Superior temporal gyrus (tissue), 1 donor: ENCODE measurements around the gene ACSS1.

Experiments used
- DNase-seq: peaks from one replicate; pipeline ENCODE4 v3.0.0-alpha.2; 2016; ENCODE audit errors: extremely low spot score

Gene ACSS1

GRCh38 chr20:25058847-25059810 lies 1.2 kb upstream of the ACSS1 start:
- DNase-seq = peak; percentile 22

GRCh38 chr20:25057234-25058050 lies 497 bp downstream of the ACSS1 start:
- peak; percentile 73 for DNase-seq

DNA sequence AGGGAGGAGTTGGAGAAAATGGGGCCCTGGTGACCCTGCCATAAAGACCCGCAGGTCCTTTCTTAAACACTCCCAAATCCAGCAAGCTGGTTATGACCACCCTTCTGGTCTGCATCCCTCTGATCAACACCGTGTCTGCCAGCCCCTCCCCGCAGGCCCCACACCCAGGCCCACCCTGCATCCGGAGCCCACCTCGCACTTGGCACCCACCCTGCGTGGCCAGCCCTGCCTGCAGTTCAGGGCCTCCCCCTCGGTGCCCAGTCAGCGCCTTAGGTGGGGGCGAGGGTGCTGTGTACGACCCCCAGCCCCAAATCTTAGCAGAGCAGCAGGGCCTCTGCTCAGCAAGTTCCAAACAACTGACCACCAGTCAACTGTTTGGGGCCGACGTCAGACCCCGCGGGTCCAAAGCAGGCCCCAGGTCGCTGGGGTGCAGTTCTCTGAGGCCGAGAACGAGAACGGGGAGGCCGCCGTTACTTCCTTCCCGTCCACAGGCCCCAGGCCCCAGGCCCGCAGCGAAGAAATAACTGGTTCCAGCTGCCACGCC lies 1.2 kb downstream of the ACSS1 start:
- DNase-seq = no peak

DNA sequence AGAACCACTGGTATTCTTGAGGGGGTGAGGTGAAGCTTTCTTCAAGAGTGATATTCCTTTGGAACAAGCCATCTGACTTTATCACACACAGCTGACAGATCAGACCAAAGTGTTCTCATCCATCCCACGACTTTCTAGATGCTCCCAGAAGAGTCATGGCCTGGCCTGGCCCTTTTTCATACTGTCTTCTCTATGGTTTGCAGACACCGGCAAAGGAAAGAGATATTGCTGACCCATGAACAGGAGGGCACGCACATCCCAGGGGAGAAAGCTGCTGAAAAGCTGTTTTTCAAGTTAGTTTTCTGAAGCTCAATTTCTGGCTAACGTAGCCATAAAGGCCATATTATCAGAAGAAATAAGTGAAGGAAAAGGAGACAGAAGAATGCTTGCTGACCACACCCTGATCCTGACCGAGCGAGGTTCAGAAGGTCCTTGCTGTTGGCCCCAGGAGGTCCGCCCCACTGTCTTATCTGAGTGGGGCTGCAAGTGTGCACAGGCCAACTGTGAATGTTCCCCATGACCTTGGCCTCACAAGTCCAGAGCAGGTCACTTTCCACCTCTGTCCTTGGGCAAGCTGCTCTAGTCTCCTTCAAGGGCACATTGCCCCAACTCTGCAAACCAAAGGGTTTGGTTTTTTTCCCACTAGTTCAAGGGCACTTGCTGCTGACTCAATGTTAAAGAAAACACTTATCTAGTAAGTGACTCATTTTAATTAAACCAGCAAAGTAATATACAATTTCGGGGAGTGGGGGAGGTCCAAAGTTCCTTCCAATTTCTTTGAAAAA lies 2.0 kb downstream of the ACSS1 start:
- DNase-seq = no peak

GRCh38 chr20:25054995-25055629 lies 2.8 kb downstream of the ACSS1 start:
- DNase-seq = no peak

GRCh38 chr20:25054096-25054820 lies 3.7 kb downstream of the ACSS1 start:
- no peak for DNase-seq

DNA sequence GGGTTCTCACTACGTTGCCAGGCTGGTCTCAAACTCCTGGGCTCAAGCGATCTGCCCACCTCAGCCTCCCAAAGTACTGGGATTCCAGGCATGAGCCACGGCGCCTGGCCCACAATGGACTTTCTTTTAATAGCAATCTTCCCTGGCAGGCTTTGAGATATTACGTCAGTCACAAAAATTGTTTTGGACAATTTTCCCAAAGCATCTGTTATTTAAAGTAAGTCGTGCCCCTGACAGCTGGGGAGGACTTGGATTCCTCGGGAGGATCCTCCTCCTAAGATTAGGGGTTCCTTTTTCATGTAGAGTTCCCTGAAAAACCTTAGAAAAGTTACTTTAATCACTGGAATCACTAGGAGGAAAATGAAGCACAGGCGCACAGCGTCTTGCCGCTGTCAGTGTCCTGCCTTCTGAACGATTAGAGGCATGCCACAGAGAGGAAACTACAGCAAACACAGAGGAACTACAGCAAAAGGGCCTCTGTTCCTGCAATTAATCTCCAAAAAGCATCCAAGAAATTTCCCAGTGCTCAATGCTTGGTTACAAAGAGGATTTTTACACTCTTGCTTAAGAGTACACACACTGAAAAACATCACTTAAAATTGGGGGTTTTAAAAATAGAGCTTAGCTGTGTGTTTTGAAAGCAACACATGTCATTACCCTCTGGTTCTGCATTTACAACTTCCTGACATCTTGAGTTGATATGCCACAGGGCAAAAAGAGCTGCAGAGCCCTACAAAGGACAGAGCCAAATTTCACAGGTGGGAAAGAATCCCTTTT lies 4.5 kb downstream of the ACSS1 start:
- peak; percentile 67 for DNase-seq

DNA sequence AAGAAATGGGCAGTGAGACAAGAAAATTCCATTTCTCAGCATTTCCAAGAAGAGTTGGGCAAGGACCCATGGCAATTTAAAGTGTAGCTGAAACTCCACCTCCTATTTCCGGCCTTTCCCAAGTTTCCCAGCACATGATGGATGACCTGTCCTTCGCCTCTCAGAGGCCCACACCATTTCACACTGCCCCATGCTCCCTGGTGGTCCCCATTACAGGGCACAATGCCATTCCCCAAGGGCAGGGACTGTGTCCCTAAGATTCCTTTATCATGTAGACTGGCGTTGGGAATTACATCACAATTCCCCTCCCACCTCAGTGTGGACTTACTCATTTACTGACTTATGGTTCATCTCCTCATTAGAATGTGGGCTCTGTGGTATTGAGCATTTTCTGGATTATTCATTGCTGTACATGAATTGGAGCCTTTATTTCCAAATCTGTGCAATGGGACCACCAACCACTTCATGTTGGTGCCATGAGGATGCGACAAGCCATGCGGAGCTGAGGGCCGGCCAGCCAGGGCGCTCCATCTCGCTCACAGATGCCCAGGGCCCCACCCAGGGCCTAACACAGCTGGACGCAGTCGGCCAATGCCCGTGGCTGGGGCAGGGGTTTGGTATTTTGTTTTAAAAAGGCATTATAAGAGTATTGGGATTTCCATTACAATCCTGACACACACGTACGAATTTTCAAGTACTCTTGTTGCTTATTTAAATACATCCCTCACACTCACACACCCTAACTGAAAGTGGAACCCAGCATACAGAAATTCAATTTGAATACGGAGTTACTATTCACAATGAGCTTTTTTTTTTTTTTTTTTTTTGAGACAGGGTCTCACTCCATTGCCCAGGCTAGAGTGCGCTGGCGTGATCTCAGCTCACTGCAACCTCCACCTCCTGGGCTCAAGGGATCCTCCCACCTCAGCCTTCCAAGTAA lies 5.4 kb downstream of the ACSS1 start:
- DNase-seq = no peak

- DNase-seq = no peak
Measured at GRCh38 chr20:25051386-25052155, 6.4 kb downstream of the ACSS1 start.

- DNase-seq = no peak
Measured at GRCh38 chr20:25050501-25051350, 7.2 kb downstream of the ACSS1 start.

GRCh38 chr20:25050082-25050481 lies 7.9 kb downstream of the ACSS1 start:
- DNase-seq = no peak

- no peak for DNase-seq
Measured at GRCh38 chr20:25049261-25050060, 8.5 kb downstream of the ACSS1 start.

DNA sequence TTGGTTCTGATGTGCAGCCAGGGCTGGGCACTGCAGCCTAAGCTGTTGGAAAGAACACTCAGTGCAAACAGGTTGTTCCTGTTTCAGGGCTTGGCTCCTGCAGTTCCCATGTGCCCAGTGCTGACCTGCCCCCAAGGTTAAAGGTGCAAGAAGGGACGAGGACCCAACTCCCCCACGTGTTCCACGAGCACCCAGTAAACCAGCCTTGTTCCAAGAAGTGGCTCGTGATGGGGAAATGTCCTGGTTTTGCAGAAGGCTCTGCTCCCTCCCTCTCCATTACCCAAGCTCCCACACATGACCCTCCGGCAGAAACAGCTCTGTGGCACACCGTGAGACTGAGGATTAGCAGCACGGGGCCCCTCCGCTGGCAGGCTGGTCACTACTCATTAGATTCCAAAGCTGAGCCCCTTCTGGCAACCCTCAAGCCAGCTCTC lies 9.4 kb downstream of the ACSS1 start:
- DNase-seq = no peak

DNA sequence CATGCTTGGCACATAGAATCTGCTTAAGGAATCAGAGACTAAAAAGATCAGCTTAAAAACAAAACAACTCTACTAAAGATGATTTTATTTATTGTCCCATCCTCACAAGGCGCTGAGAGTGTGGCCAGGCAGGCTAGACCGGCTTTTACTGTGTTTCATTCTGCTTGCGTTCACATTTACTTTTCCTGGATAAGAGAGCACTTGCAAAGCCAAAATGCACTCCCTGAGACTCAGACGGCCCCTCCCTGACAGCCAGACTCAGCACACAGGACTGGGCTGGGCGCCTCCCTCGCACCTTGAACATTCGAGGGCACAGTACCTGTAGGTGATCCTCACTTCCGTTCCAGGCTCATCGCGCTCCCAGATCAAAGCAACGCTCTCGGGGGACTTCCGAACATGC lies 10.2 kb downstream of the ACSS1 start:
- no peak for DNase-seq

DNA sequence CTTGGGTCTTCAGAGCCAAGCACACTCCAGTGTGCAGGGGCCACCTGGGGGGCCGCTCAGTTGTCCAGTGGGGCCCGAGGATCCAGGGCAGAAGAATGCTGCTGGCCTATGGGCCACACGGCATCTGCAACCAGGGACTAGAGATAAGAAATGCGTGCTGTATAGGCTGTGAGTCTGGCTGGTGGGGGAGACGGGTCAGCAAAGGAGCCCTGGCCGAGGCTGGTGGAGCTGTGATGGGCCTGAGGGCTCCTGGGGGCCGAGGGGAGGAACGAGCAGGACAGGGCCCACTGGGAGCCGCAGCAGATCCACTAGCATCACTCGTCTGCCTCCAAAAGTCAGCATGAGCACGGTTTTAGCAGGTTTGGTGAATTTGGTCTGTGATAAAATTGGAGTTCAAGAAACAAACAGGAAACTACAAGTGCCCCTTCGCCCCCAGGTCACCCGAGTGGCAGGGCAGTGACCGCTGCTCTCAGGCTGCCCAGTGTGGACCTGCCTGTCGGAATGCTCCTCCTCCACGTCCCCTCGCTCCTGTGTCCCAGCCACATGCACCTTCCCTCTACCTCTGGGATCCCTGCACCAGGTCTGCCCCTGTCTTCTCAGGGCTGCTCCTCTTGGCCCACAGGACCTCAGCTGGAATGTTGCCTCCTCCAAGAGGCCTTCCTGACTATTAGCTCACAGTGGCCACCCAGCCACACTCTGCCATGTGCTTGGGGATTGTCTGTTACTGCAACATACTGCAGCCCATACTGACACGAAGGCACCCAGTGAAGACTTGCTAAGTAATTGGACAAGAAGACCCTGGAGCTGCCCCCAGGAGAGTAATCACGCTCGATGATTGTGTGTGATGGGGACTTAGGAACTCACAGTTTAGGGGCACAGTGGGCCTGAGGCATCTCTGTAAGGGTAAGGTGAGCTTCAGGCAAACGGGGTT lies 10.9 kb downstream of the ACSS1 start:
- no peak for DNase-seq
